ENCODE results near the gene RPA3. TPM values are rescaled to one million over a fixed set of nuclear protein-coding genes. Genes with fewer than 3 reads are reported as not detected.

RPA3 gene
- total RNA-seq, 1 donor from 2014 or later = 29.3 TPM

DNA sequence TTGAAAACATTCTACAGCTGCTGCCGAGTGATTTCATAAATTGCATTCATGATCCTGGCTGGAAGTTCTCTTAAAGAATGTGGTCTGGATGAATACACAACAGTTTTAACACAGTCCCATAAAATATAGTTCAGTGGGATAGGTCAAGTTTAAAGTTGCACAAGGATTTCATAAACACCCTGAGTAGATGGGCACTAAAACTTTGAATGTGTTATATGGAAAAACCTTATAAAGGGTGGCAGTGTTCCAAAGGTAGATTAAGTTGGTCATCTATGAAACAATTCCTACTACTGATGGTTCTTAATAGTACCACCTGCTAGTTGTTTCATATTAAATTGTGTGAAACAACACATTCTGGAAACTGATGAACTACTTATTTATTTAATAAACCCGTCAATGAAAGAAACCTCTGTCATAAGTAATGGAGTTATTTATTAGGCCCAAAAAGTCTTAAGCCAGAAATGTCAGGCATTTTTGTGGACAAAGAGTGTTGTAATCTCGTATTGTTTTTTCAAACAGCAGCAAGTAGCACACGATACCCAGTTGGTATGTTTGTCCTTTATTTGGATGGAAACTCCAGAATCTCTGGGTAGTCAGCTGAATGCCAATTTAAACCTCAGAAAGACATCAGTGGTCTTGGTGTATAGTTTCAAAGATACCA is 14.3 kb upstream of the RPA3 start:
- peak; percentile 81 for DNase-seq

- no peak for DNase-seq
These were observed 13.3 kb upstream of the RPA3 start for GRCh38 chr7:7731732-7732131.

DNA sequence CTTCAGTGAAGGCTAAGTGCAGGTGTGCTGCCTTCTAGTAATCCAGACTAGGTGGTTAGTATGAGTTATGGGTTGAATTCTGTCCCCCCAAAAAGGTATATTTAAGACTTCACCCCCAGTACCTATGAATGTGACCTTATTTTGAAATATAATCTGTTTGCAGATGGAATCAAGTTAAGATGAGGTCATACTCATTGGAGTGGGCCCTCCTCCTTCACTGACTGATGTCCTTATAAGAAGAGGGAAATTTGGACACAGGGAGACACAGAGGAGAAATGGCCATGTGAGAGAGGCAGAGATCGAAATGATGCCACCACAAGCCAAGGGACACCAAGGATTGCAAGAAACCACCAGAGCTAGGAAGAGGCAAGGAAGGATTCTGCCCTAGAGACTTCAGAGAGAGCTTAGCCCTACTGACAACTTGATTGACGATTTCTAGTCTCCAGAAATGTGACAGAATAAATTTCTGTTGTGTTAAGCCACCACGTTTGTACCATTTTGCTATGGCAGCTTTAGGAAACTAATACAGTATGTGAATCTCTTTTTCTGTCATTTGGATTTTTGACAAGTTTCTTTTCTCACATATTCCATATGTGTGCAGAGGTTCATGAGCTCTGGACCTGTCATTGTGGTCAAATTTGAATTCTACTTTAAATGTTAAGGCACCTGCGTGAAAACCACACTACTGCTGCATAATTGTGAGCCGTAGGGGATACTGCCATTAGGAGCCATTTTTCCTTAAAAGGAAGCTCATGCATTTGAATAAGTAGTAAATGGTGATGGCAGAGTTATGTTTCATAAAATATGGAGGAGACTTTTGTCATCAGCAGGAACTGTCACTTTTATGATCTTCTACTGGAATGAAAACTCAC is 2.6 kb upstream of the RPA3 start:
- no peak for DNase-seq

GRCh38 chr7:7720193-7720592 is 1.8 kb upstream of the RPA3 start:
- peak; percentile 68 for DNase-seq

- DNase-seq = peak; percentile 96
These were observed 829 bp upstream of the RPA3 start for GRCh38 chr7:7719236-7719635.

DNA sequence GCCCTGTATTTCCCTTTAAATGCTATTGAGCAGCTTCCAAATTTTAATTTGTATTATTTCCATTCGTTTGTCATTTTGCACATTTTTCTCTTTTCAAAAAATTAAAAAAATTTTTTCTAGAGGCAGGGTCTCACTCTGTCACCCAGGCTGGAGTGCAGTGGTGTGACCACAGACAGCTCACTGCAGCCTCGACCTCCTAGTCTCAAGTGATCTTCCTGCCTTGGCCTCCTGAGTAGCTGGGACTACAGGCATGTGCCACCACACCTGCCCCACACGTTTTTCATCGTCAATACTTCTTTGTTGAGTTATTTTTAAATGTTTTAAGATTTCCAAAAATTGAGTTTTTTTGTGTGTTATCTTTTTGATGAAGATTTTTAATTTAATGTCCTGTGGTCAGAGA is 4.7 kb downstream of the RPA3 start:
- no peak for DNase-seq

DNA sequence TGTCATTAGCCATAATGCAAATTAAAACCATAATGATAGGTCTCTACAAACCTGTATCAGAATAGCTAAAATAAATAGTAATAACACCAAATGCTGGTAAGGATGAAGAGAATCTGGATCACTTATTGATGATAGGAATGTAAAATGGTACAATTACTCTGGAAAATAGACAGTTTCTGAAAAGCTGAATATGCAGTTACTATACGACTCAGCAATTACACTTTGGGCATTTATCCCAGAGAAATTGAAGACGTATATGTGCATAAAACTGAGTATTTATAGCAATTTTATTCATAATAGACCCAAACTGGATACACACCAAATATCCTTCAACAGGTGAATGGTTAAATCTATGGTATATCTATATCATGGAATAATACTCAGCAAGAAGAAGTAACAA is 7.9 kb downstream of the RPA3 start:
- DNase-seq = no peak

- no peak for DNase-seq
These were observed 9.1 kb downstream of the RPA3 start for GRCh38 chr7:7709291-7709690.

DNA sequence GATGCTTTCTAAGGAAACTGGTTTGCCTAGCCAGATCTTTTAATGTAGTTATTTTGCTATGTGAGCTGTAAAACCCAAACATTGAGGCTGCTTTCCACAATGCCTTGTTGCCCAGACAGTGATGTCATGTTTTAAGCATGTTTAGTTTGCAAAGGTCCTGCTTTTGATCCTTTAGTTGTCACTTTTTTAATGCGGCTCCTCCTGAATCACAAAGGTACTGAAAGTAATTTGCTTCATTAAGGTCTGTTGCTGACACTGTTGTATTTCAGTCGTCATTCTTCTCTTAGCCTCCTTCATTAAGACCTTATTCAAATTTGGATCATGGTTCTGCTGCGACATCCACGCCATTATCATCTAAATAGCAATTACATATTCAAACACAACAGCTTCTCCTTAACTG is 10.6 kb downstream of the RPA3 start:
- peak; percentile 38 for DNase-seq

- DNase-seq = no peak
These were observed 11.2 kb downstream of the RPA3 start for GRCh38 chr7:7707246-7707645.

DNA sequence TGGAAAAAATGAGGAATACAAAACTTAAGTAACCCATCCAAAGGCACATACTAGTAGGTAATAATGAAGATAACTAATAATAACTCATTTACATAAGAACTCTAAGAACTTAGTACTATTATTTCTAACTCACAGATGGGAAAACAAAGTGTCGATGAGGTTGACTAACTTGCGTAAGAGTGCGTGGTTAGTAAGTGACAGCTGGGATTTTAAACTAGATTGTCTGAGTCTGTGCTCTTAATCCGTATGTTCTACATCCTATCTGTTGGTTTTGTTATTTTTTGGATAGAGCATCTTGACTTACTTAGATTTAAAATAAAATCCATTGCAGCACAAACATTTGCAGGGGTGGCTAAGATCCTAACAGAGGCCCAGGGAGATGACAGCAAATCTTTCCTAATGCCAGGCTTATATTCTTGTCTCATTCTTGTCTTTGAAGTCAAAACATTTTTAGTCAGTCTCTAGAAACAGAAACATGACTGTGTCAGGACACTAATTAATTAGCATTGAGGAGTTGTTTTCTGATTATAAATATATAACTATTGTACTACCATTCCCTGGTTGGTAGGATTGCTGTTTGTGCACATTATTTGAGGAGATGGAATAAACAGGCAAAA is 11.7 kb downstream of the RPA3 start:
- DNase-seq = no peak

DNA sequence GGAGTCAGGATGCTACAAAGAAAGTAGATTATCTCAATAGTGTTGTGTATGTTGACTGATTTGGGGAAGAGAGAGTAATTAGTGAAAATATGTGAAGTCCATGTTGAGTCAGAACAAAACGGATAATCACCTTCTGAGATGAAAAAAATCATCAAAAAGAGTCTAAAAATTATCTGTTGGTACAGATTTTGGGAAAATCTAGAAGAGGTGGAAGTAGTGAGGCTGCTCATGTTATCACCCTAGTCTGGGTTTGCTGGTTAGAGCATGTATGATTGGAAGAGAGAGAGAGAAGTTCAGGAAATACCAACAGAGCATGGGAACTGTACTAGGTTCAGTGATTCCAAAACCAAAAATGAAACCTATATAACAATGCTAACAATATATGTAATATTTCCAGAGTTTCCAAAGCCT is 12.3 kb downstream of the RPA3 start:
- no peak for DNase-seq

- no peak for DNase-seq
These were observed 13.1 kb downstream of the RPA3 start for GRCh38 chr7:7705318-7705717.

DNA sequence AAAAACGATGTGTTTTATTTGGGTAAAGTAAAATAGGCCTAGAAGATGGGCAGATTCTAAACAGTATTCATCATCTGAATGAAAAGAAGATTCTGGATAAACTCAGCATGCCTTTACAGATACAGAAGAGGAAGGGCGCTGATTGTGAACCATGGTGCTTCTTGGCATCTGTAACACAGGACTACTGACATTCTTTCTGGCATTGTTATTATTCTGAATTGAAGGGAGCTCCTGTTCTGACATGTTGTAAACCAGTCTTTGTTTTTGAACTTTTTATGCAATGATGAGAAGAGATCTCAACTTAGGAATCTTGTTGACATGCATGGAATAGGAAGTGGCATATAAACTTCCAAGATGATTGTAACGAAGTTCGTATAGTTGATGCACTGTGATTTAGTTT is 13.5 kb downstream of the RPA3 start:
- DNase-seq = no peak

- DNase-seq = no peak
These were observed 15.0 kb downstream of the RPA3 start for GRCh38 chr7:7703427-7703826.

DNA sequence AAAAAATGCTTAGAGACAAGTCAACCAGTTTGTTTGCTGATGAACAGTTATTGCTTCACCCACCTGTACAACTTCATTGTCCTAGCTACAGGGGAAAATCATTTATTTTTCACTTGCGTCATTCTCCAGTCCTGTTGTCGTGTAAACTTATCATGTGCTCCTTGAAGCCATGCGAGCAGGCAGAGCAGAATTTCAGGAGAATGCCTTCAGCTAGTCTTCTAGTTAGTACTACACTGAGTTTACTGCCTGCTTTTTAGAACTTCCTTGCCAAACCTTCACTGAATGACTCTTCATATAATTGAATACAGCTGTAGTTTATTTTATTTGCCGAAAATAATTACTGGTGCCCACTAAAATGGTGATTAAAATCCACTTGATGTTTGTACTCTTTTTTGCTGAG is 15.6 kb downstream of the RPA3 start:
- DNase-seq = no peak

DNA sequence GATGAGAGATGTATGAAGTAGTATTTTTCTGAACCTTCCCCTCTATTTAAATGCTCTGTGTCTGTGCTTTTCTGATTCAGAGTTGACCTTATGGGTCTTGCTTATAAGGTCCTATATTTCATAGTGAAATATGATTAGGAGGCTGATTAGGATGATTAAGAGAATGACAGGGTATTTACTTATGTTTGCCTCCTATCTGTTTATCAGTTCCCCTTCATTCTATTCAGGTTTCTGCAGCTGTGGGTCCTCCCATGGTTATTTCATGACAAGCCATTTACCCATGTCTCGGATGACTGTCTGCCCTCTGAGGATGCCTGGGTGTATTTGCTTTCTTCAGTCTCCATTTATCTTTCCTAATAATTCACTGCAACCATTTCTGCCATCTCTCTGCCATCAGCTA is 16.9 kb downstream of the RPA3 start:
- no peak for DNase-seq

GRCh38 chr7:7699970-7700369 is 18.4 kb downstream of the RPA3 start:
- no peak for DNase-seq

DNA sequence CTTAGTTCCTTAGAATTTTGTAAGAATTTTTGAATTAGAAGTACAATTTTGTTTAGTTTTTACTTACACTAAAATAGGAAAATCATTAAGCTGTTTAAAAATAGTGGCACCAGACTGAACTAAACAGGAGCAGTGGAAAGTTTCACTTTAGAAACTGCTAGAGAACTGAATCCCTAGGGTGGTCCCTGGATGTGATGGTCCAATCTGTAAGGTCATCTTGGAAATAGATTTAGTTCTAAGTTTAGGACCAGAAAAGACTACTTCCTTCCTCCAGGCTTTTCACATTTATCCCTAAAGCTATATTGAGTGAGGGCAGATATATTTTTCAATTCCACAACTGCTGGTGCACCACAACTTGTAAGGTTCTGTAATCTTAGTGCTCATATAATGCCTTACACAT is 19.0 kb downstream of the RPA3 start:
- no peak for DNase-seq

DNA sequence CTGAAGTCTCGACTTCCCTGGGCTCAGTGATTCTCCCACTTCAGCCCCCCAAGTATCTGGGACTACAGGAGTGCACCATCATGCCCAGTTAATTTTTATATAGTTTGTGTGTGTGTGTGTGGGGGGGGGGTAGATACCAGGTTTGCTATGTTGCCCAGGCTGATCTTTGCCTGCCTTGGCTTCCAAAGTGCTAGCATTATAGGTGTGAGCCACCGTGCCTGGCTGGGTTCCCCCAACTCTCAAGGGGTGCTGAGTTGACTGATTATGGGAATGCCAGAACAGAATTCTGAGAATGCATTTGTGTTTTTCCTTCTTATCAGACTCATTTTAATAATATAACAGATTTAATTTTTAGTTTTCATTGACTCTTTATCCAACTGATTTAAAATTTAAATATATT is 19.5 kb downstream of the RPA3 start:
- no peak for DNase-seq

GRCh38 chr7:7696458-7697119 is 21.8 kb downstream of the RPA3 start:
- no peak for DNase-seq

- peak; percentile 71 for DNase-seq
These were observed 23.1 kb downstream of the RPA3 start for GRCh38 chr7:7695111-7695817.

Measured in tongue (tissue), 2 donors.